ENCODE results near the gene STRA6. TPM values are rescaled to one million over a fixed set of nuclear protein-coding genes. Genes with fewer than 3 reads are reported as not detected.

STRA6 gene
- total and polyA plus RNA-seq, 10 donors = 0.47 to 1.8 (median 0.96) TPM; not detected in 3

DNA sequence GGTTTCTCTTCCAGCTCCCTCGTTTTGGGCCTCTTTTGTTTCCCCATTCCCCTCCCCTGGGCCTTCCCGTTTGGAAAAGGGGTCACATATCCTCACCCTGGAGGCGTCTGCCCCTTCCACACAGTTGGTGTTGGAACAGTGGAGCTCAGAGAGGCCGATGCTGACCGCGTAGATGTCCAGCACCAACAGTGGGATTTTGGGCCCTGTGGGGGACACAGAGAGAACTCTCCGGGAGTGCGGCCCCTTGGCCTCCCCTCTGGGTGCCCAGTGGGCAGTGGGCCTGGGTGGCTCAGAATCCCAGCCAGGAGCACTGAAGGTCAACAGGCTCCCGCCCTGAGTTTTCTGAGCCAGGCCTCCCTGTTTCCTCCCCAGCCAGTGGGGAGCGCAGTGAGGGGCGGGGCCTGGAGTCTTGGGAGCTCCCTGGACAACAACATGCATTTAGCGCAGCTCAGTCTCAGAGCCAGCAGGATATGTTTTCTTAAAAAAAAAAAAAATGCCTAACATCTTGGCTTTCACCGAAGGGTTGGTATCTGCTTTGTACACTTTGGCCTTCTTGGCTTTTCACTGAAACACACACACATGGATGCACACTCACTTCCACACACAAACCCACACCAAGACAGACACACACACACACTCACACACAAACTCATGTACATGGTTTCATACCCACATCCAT lies 29.7 kb downstream of the STRA6 start:
- no peaks in the 10 kb centered on the region for H3K9me3 ChIP-seq
- H3K36me3 ChIP-seq = no peaks in the 10 kb centered on the region
- H3K4me1 ChIP-seq = peaks cover 0 to 67% (median 22%) of the 10 kb centered on the region in 6 donors
- TF ChIP-seq, protein P1, sequence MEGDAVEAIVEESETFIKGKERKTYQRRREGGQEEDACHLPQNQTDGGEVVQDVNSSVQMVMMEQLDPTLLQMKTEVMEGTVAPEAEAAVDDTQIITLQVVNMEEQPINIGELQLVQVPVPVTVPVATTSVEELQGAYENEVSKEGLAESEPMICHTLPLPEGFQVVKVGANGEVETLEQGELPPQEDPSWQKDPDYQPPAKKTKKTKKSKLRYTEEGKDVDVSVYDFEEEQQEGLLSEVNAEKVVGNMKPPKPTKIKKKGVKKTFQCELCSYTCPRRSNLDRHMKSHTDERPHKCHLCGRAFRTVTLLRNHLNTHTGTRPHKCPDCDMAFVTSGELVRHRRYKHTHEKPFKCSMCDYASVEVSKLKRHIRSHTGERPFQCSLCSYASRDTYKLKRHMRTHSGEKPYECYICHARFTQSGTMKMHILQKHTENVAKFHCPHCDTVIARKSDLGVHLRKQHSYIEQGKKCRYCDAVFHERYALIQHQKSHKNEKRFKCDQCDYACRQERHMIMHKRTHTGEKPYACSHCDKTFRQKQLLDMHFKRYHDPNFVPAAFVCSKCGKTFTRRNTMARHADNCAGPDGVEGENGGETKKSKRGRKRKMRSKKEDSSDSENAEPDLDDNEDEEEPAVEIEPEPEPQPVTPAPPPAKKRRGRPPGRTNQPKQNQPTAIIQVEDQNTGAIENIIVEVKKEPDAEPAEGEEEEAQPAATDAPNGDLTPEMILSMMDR (IDR thresholded peaks at IDR 0.05 in 8 of 11, conservative IDR thresholded peaks at IDR 0.05 in 3 of 11) = no peak
- peak in 2 of 3 donors; percentile 38 to 41 for TF ChIP-seq POLR2AphosphoS5 (IDR thresholded peaks at IDR 0.05)
- no peak for TF ChIP-seq POLR2A (IDR thresholded peaks at IDR 0.05)
- intact Hi-C loops (cut with DNase I; ENCODE audit: low total_unique reads) = no loop called here
- DNase-seq = peak; percentile 66
- H3K4me3 ChIP-seq = no peak overlapping the region
- peak overlapping the region in 7 of 8 donors; percentile 63 to 75 (median 68) for H3K27ac ChIP-seq
- no peaks in the 10 kb centered on the region for H3K27me3 ChIP-seq (replicated peaks in 1 of 7)
- whole genome bisulfite sequencing, 5 donors = 60 to 80% (median 69%) methylated on average over 13 of the region's 13 CpGs

DNA sequence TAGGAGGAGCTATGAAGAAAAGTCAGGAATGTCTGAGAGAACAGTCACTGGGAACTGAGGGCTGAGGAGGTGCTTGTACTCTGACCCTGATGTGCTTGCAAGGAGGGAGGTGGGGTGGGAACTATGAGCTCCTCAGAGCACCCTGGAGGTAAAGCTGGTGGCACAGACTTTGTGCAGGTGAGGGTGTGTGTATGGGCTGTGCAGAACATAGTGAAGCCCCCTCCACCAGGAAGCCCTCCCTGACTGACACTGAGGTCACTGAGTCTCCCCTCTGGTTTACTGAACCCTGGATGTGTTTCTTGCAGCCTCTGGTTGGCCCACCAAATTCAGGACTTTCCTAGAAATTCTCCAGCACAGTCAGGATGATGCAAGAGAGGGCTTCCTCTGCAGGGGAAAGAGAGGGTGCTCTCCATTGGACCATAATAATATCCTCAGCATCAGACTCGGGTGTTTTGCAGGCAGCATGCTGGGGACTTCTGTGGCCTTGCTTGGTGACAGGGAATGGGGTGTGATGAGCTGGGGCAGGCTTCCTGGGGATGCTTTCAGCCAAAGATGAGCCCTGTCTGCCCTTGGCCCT lies 30.5 kb downstream of the STRA6 start:
- Histone ChIP-seq H3K9me3 (no peaks in the 10 kb centered on the region), H3K27ac (peak overlapping the region in 6 of 8 donors; percentile 63 to 75 (median 70)), H3K4me1 (peaks cover 0 to 60% (median 22%) of the 10 kb centered on the region in 6 donors), H3K36me3 (no peaks in the 10 kb centered on the region), H3K4me3 (no peak overlapping the region), H3K27me3 (replicated peaks in 1 of 7) (no peaks in the 10 kb centered on the region)
- 73 to 89% (median 83%) methylated on average over 1 of the region's 1 CpG for WGBS, 5 donors
- intact Hi-C loops (cut with DNase I; ENCODE audit: low total_unique reads) = no loop called here
- TF ChIP-seq, protein P1 (IDR thresholded peaks at IDR 0.05 in 8 of 11, conservative IDR thresholded peaks at IDR 0.05 in 3 of 11) = no peak
- TF ChIP-seq POLR2A (IDR thresholded peaks at IDR 0.05) = no peak
- TF ChIP-seq POLR2AphosphoS5 (IDR thresholded peaks at IDR 0.05) = no peak
- no peak for DNase-seq

DNA sequence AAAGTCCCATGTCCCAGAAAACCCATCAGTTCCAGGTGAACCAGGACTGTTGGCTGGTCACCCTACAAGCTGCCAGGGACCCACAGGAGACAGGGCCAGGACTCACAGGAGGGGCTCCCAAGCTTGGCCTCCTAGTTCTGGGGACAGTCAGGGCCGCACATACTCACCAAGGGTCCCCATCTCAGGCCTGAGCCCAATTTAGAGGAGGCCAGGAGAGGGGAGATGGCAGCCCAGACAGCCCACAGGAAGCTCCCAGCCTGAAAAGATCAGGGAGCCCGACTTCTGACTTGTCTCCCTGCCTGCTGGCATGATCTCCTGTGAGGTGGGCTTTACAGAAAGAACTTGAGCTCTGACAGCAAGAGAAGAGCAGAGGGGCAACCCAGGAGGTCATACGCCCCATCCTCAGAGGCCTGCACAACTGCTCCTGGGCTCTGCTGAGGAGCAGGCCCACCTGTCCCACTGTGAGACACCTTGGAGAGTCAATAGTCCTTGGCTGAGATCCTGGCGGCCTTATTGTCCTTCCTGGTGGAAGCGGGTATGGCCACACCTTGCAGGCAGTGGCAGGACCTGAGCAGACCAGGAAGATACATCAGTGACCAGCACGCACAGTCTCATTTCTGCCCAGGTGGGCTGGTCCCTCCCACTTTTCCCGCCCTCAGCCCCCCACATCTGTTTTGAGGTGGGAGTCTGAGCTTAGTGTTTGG lies 31.6 kb downstream of the STRA6 start:
- DNase-seq = no peak
- peaks cover 0 to 53% (median 22%) of the 10 kb centered on the region in 6 donors for H3K4me1 ChIP-seq
- no peak overlapping the region for H3K4me3 ChIP-seq
- intact Hi-C loops (cut with DNase I; ENCODE audit: low total_unique reads) = no loop called here
- no peaks in the 10 kb centered on the region for H3K36me3 ChIP-seq
- H3K27ac ChIP-seq = peak overlapping the region in 5 of 8 donors; percentile 24 to 53 (median 36)
- no peaks in the 10 kb centered on the region for H3K27me3 ChIP-seq (replicated peaks in 1 of 7)
- no peaks in the 10 kb centered on the region for H3K9me3 ChIP-seq
- TF ChIP-seq POLR2AphosphoS5 (IDR thresholded peaks at IDR 0.05) (no peak), POLR2A (IDR thresholded peaks at IDR 0.05) (no peak)
- TF ChIP-seq, protein P1 (IDR thresholded peaks at IDR 0.05 in 8 of 11, conservative IDR thresholded peaks at IDR 0.05 in 3 of 11) = no peak
- 78 to 94% (median 87%) methylated on average over 7 of the region's 7 CpGs for WGBS, 5 donors

All from spleen (tissue), 11 donors.